Measurements from ENCODE around the gene THSD7A. TPM values are rescaled to one million over a fixed set of nuclear protein-coding genes. Genes with fewer than 3 reads are reported as not detected.

Gene THSD7A
- total and polyA plus RNA-seq, 4 donors = 0.15 to 2.7 (median 1.9) TPM

GRCh38 chr7:11452476-11452875 is 379.5 kb downstream of the THSD7A start:
- Histone ChIP-seq H3K4me1 (ENCODE audit: control insufficient read depth in 4 of 4, insufficient read depth in 4 of 4, low read length in 3 of 4) (no peaks in the 10 kb centered on the region), H3K36me3 (ENCODE audit: control insufficient read depth in 4 of 4, insufficient read depth in 3 of 4, low read depth in 1 of 4, low read length in 3 of 4) (no peaks in the 10 kb centered on the region), H3K9ac (ENCODE audit: low read depth in 1 of 2, low read length in 2 of 2) (no peak overlapping the region), H3K4me3 (ENCODE audit: low read depth in 1 of 3, low read length in 3 of 3) (no peak overlapping the region), H3K27ac (ENCODE audit: low read depth in 1 of 2, low read length in 2 of 2) (no peak overlapping the region), H3K9me3 (ENCODE audit: control insufficient read depth in 4 of 4, low read length in 3 of 4) (no peaks in the 10 kb centered on the region), H3K27me3 (ENCODE audit: control insufficient read depth in 4 of 4, insufficient read depth in 4 of 4, low read length in 3 of 4) (no peaks in the 10 kb centered on the region)
- no peak for DNase-seq (ENCODE audit: low spot score)
- TF ChIP-seq TAF1 (conservative IDR thresholded peaks at IDR 0.05) (no peak), ATF3 (IDR thresholded peaks at IDR 0.05) (no peak), EGR1 (IDR thresholded peaks at IDR 0.05; ENCODE audit: low read depth in 2 of 2) (no peak)
- WGBS = 86% methylated on average over 3 of the region's 3 CpGs

GRCh38 chr7:11450281-11450680 is 381.7 kb downstream of the THSD7A start:
- Histone ChIP-seq H3K4me3 (ENCODE audit: low read depth in 1 of 3, low read length in 3 of 3) (no peak overlapping the region), H3K9ac (ENCODE audit: low read depth in 1 of 2, low read length in 2 of 2) (no peak overlapping the region), H3K9me3 (ENCODE audit: control insufficient read depth in 4 of 4, low read length in 3 of 4) (no peaks in the 10 kb centered on the region), H3K4me1 (ENCODE audit: control insufficient read depth in 4 of 4, insufficient read depth in 4 of 4, low read length in 3 of 4) (no peaks in the 10 kb centered on the region), H3K27ac (ENCODE audit: low read depth in 1 of 2, low read length in 2 of 2) (no peak overlapping the region), H3K36me3 (ENCODE audit: control insufficient read depth in 4 of 4, insufficient read depth in 3 of 4, low read depth in 1 of 4, low read length in 3 of 4) (no peaks in the 10 kb centered on the region), H3K27me3 (ENCODE audit: control insufficient read depth in 4 of 4, insufficient read depth in 4 of 4, low read length in 3 of 4) (no peaks in the 10 kb centered on the region)
- DNase-seq (ENCODE audit: low spot score) = no peak
- TF ChIP-seq EGR1 (IDR thresholded peaks at IDR 0.05; ENCODE audit: low read depth in 2 of 2) (no peak), NR2F2 (IDR thresholded peaks at IDR 0.05) (no peak), ZBTB33 (IDR thresholded peaks at IDR 0.05) (no peak), TAF1 (conservative IDR thresholded peaks at IDR 0.05) (no peak), ATF3 (IDR thresholded peaks at IDR 0.05) (no peak), GABPA (IDR thresholded peaks at IDR 0.05 in 1 of 2, conservative IDR thresholded peaks at IDR 0.05 in 1 of 2) (no peak), FOXA2 (IDR thresholded peaks at IDR 0.05) (no peak), RAD21 (IDR thresholded peaks at IDR 0.05) (no peak), FOXA1 (IDR thresholded peaks at IDR 0.05) (no peak)
- 71% methylated on average over 1 of the region's 1 CpG for WGBS

DNA sequence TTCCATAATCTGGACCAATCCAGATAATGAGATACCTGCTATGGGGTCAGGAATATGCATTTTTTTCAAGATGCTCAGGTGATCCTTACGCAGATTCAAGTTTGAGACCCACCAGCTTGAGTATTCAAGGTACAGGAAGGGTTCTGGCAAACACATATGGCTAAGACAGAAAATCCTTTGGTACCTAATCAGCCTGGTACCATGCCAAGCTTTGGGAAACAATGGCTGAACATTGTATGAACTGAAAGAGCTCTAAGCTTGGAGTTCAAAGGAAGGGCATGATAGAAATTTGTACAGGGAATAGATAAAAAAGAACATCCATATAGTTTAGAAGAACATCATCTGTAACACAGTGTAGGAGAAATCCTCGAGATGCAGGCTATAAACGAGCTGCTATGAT is 382.7 kb downstream of the THSD7A start:
- H3K27ac ChIP-seq (ENCODE audit: low read depth in 1 of 2, low read length in 2 of 2) = no peak overlapping the region
- no peaks in the 10 kb centered on the region for H3K9me3 ChIP-seq (ENCODE audit: control insufficient read depth in 4 of 4, low read length in 3 of 4)
- H3K9ac ChIP-seq (ENCODE audit: low read depth in 1 of 2, low read length in 2 of 2) = no peak overlapping the region
- H3K27me3 ChIP-seq (ENCODE audit: control insufficient read depth in 4 of 4, insufficient read depth in 4 of 4, low read length in 3 of 4) = no peaks in the 10 kb centered on the region
- WGBS = 89% methylated on average over 3 of the region's 3 CpGs
- H3K4me3 ChIP-seq (ENCODE audit: low read depth in 1 of 3, low read length in 3 of 3) = no peak overlapping the region
- no peak for DNase-seq (ENCODE audit: low spot score)
- no peak for TF ChIP-seq RXRA (IDR thresholded peaks at IDR 0.05)
- no peak for TF ChIP-seq REST (IDR thresholded peaks at IDR 0.05)
- TF ChIP-seq, protein P1, sequence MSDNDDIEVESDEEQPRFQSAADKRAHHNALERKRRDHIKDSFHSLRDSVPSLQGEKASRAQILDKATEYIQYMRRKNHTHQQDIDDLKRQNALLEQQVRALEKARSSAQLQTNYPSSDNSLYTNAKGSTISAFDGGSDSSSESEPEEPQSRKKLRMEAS (IDR thresholded peaks at IDR 0.05) = no peak
- no peak for TF ChIP-seq FOXA1 (IDR thresholded peaks at IDR 0.05)
- TF ChIP-seq HNF4A (conservative IDR thresholded peaks at IDR 0.05) = no peak
- no peak for TF ChIP-seq TAF1 (conservative IDR thresholded peaks at IDR 0.05)
- TF ChIP-seq GABPA (IDR thresholded peaks at IDR 0.05 in 1 of 2, conservative IDR thresholded peaks at IDR 0.05 in 1 of 2) = no peak
- TF ChIP-seq EGR1 (IDR thresholded peaks at IDR 0.05; ENCODE audit: low read depth in 2 of 2) = no peak
- no peak for TF ChIP-seq RAD21 (IDR thresholded peaks at IDR 0.05)
- no peak for TF ChIP-seq JUND (IDR thresholded peaks at IDR 0.05)
- no peak for TF ChIP-seq FOXA2 (IDR thresholded peaks at IDR 0.05)
- no peak for TF ChIP-seq ZBTB33 (IDR thresholded peaks at IDR 0.05)
- no peaks in the 10 kb centered on the region for H3K36me3 ChIP-seq (ENCODE audit: control insufficient read depth in 4 of 4, insufficient read depth in 3 of 4, low read depth in 1 of 4, low read length in 3 of 4)
- no peaks in the 10 kb centered on the region for H3K4me1 ChIP-seq (ENCODE audit: control insufficient read depth in 4 of 4, insufficient read depth in 4 of 4, low read length in 3 of 4)

Measured in liver (tissue), 9 donors.